RPMI7951 (cell line): ENCODE data around the gene KLHL14. TPM values are rescaled to one million over a fixed set of nuclear protein-coding genes. Genes with fewer than 3 reads are reported as not detected.
A peak's percentile ranks its signal among the peaks of the same experiment; 100 is the strongest.

Experiments used
- DNase-seq: peaks from one replicate; pipeline ENCODE4 v3.0.0-alpha.2; 2012; ENCODE audit warnings: low read depth
- total RNA-seq: library from RNA; depleted of rRNA; stranded (reverse); fragments of >200 nt; shearing (Covaris generic); gene quantifications from 2 replicates; pipeline ENCODE4 v1.2.3, GENCODE V29; 2014

The KLHL14 gene
- total RNA-seq, 1 experiment from 2014 or later: not detected

- DNase-seq: no peak
Measured at GRCh38 chr18:32770666-32771168, 2.1 kb downstream of the KLHL14 start.

- no peak for DNase-seq
Measured at GRCh38 chr18:32770054-32770665, 2.7 kb downstream of the KLHL14 start.

DNA sequence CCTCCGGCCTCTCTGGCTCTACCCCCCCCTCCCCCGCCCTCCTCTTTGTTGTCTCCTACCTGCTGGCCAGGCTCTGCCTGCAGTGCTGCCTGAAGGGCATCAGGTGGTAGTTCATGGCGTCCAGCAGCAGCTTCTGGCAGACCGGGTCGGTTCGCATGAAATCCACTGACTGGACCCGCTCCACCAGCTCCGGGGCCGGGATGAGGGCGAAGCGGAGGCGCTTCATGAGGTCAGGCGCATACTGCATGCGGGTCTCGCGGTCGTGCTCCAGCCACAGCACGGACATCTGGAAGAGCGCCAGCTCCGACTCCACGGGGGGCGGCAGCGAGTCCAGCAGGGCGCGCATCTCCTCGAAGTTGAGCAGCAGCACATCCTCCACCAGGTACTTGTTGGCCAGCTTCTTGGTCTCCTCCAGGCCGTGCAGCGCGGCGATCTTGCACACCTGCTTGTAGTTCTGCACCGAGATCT, 3.2 kb downstream of the KLHL14 start:
- no peak for DNase-seq

GRCh38 chr18:32769071-32769585, 3.7 kb downstream of the KLHL14 start:
- DNase-seq: no peak

DNA sequence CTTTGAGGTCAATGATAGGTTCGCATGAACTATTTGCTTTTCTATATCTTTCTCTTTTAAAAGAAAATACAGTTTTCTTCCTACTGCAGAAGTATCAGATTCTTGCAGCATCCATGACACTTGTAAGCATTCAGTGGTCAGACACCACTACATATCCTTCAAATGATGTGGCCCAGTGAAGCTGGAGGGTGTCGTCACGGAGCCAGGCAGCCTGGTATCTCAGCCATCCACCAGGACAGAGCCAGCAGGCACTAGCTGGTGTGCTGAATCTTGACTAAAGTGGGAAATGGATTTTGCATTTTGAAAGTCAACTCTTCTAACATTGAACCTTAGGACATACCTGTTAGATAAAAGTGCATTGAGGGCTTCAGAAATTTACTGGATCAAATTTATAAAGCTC, 5.4 kb downstream of the KLHL14 start:
- DNase-seq: no peak

- no peak for DNase-seq
Measured at GRCh38 chr18:32764611-32765244, 8.1 kb downstream of the KLHL14 start.

GRCh38 chr18:32763293-32763692, 9.5 kb downstream of the KLHL14 start:
- DNase-seq: no peak

DNA sequence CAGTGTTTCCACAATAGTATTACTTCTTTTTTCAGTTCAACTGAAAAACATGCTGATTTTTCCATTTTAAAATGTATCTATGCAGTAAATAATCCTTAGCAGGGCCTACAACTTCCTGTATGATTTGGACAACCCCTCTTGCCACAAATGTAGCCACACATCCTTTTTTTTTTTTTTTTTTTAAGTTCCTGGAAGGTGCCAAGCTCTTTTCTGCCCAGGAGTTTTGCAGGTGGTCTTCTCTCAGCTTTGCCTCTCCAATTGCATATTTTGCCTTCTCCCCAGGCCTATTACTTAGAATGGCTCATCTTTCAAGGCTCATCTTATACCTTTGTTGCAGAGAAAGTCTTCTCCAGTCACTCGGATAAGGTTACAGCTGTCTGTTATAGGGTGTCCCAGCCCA, 11.6 kb downstream of the KLHL14 start:
- no peak for DNase-seq

- DNase-seq: no peak
Measured at GRCh38 chr18:32760391-32760790, 12.4 kb downstream of the KLHL14 start.

GRCh38 chr18:32759611-32760167, 13.1 kb downstream of the KLHL14 start:
- no peak for DNase-seq

- DNase-seq: no peak
Measured at GRCh38 chr18:32754508-32755263, 18.1 kb downstream of the KLHL14 start.

GRCh38 chr18:32753656-32754260, 19.1 kb downstream of the KLHL14 start:
- DNase-seq: no peak

- no peak for DNase-seq
Measured at GRCh38 chr18:32750328-32750727, 22.5 kb downstream of the KLHL14 start.

DNA sequence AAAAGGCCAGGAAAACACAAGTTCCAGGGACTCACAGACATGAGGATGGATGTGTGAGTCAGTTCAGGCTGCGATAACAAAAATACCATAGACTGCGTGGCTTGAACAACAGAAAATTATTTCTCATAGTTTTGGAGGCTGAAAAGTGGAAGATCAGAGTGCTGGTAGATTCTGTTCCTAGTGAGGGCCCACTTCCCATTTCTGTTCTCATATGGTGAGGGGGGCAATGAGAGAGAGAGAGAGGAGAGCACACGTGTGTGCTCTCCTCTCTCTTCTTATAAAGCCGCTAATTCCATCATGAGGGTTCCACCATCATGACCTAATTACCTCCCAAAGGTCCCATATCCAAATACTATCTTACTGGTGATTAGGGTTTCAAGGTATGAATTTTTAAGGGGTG, 23.0 kb downstream of the KLHL14 start:
- DNase-seq: no peak

DNA sequence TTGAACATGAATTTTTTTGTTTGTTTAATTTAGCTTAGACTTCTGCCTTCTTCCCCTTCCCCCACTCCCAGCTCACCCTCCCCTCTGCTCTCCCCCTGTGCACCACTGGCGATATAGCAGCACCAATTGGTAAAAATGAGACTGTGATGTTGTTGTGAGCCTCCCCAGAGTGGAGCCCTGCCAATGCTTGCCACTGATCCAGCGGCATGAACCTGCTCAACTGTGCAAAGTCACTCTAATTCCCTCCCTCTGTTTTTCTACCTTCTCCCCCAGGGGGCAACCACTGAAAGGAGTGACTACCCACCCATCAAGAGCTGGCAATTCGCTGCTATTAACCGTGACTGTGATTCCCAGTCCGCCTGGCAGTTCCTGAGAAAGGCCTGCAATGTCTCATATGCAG, 30.2 kb downstream of the KLHL14 start:
- DNase-seq: no peak

DNA sequence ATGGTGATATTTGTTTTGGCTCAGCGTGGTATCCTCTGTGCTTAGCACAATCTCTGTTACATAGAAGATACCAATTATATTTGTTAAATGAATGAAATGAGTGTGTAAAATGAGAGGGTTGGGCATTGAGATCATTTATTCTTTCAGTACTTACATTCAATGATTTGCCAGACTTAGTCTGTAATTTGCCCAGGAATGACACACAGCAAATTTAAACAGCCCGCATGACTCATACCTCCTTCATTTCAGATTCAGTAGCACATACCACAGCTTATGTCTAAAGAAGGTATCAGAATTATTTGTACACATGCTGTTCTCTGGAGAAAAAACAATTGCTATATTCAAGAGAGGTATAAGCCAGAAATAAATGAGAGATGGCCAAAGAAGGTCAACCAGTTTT, 37.0 kb downstream of the KLHL14 start:
- DNase-seq: peak; percentile 33

- no peak for DNase-seq
Measured at GRCh38 chr18:32734442-32734841, 38.4 kb downstream of the KLHL14 start.

DNA sequence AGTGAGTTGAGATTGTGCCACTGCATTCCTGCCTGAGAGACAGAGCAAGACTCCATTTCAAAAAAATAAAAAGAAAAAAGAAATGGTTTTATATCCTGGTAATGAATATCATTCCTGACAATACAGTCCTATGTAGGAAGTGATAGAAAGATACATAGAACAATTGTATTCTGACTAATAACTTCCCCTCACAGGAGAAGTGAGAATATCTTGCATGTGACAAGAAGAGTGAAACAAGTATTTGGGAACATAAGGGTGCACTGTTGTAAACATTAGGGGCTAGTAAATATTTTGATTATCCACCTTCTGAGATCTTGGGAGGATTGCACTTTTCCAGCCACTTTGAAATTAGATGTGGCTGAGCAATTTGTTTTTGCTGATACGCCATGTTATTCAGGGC, 40.7 kb downstream of the KLHL14 start:
- DNase-seq: no peak

DNA sequence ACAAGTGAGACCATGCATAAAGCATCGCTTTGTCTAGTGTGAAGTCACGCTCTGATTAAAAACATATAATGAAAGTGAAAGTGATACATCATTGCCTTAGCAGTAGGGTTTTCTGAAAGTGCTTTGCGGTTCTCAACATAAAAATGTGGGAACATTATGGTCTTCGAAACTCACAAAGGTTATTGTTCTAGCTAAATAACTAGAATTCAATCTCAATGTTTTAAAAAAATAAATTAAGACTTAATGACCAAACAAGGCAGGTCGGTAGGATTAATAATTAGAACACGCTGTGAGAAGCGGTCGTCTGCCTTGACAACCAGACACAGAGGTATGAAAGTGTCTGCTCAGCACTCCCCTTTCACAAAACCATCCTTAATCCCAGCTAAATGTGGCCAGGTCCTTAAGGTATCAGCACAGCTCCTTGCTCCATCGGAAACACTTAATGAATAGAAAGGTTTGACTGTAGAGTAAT, 42.2 kb downstream of the KLHL14 start:
- DNase-seq: peak; percentile 46

GRCh38 chr18:32730068-32730467, 42.8 kb downstream of the KLHL14 start:
- DNase-seq: no peak

DNA sequence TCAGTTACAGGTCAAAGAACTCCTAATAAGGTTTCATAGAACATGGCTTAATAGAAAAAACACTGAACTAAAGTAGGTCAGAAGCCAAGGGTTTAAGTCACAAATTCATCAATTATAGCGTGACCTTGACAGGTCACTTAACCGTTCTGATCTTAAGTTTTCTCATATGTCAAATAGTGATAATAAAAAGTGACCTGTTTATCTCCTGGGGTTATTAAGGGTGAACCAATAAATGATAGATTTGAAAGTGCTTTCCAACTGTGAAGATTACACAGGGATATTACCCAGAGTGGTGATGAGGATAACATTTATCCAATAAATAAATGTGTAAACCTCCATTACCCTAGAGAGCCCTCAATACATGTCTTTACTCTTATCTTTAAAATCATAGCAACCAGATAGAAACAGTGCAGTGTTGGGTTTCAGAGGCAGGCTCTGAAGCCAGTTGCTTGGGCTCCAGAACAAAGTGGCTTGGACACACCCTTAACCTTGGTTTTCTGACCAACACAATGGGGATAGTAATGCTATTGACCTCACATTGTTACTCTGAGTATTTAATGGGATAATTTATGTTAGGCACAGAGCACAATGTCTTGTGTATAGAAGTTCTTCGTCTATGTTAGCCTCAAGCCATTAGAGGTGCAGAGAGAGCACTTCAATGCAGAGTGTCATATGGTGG, 48.6 kb downstream of the KLHL14 start:
- DNase-seq: no peak
